BLaER1 treated with 17β-estradiol and CSF1 and Interleukin-3, amounts not matched to agents 10 nM and 100 nM (cell line): ENCODE data around the gene PADI3.
A peak's percentile ranks its signal among the peaks of the same experiment; 100 is the strongest.
"Not testable (repeated sequence)": the region's sequence is repeated elsewhere in the genome, so short reads cannot be mapped to it uniquely, and the experiment has no call there.

ENCODE experiments used
- H3K27ac ChIP-seq, 11 experiments: shearing (Covaris generic); formaldehyde crosslinking; 2 replicates each; pipeline ENCODE4 v1.8.1; 2022
- H3K27me3 ChIP-seq, 11 experiments: shearing (Covaris generic); formaldehyde crosslinking; 2 replicates each; pipeline ENCODE4 v1.8.1; 2022
- H3K36me3 ChIP-seq, 11 experiments: shearing (Covaris generic); formaldehyde crosslinking; 2 replicates each; pipeline ENCODE4 v1.8.1; 2022
- H3K4me1 ChIP-seq, 10 experiments: shearing (Covaris generic); formaldehyde crosslinking; 2 replicates each; pipeline ENCODE4 v1.8.1; 2022
- H3K4me2 ChIP-seq, 11 experiments: shearing (Covaris generic); formaldehyde crosslinking; 2 replicates each; pipeline ENCODE4 v1.8.1; 2022
- H3K4me3 ChIP-seq, 10 experiments: shearing (Covaris generic); formaldehyde crosslinking; 2 replicates each; pipeline ENCODE4 v1.8.1; 2022
- H3K9ac ChIP-seq, 11 experiments: shearing (Covaris generic); formaldehyde crosslinking; 2 replicates each; pipeline ENCODE4 v1.8.1; 2022
- H3K9me3 ChIP-seq, 11 experiments: shearing (Covaris generic); formaldehyde crosslinking; replicated peaks in 1 of 11; 2 replicates each; pipeline ENCODE4 v1.8.1; 2022
- H4K20me1 ChIP-seq, 11 experiments: shearing (Covaris generic); formaldehyde crosslinking; 2 replicates each; pipeline ENCODE4 v1.8.1; 2022
- Cebpa-rat ChIP-seq, 11 experiments: shearing (Covaris generic); IDR thresholded peaks; 2 replicates each; pipeline ENCODE4 v1.8.1; 2022

PADI3 gene

GRCh38 chr1:17232759-17233661 lies 15.9 kb upstream of the PADI3 start:
- no peaks in the 10 kb centered on the region for H3K36me3 ChIP-seq
- H3K9ac ChIP-seq = peak overlapping the region in 1 of 11 experiments; percentile 18; a peak in 1 of 22 replicates
- no peak overlapping the region for H3K27ac ChIP-seq
- H4K20me1 ChIP-seq = no peaks in the 10 kb centered on the region
- no peak for TF ChIP-seq Cebpa-rat (IDR thresholded peaks at IDR 0.05)
- no peaks in the 10 kb centered on the region for H3K9me3 ChIP-seq
- H3K4me1 ChIP-seq = peaks cover 0 to 33% (median 13%) of the 10 kb centered on the region in 10 experiments; a peak in 17 of 20 replicates
- H3K27me3 ChIP-seq = no peaks in the 10 kb centered on the region
- no peak overlapping the region for H3K4me3 ChIP-seq
- peak overlapping the region in 4 of 11 experiments; percentile 3 to 70 (median 50); a peak in 7 of 22 replicates for H3K4me2 ChIP-seq

- Histone ChIP-seq H3K27ac (no peak overlapping the region), H3K4me1 (peaks cover 5 to 37% (median 17%) of the 10 kb centered on the region in 10 experiments; a peak in 17 of 20 replicates), H3K36me3 (no peaks in the 10 kb centered on the region), H3K9me3 (no peaks in the 10 kb centered on the region), H3K27me3 (no peaks in the 10 kb centered on the region), H3K4me3 (no peak overlapping the region), H3K9ac (peak overlapping the region in 1 of 11 experiments; percentile 18; a peak in 2 of 22 replicates), H4K20me1 (no peaks in the 10 kb centered on the region; a peak in 1 of 22 replicates), H3K4me2 (peak overlapping the region in 4 of 11 experiments; percentile 3 to 70 (median 50); a peak in 8 of 22 replicates)
- no peak for TF ChIP-seq Cebpa-rat (IDR thresholded peaks at IDR 0.05)
Measured at GRCh38 chr1:17233675-17234320, 15.1 kb upstream of the PADI3 start.

- H4K20me1 ChIP-seq = no peaks in the 10 kb centered on the region; a peak in 1 of 22 replicates
- no peak overlapping the region for H3K9ac ChIP-seq
- H3K4me2 ChIP-seq = peak overlapping the region in 3 of 11 experiments; percentile 45 to 70 (median 55); a peak in 5 of 22 replicates
- peaks cover 6 to 40% (median 19%) of the 10 kb centered on the region in 10 experiments; a peak in 17 of 20 replicates for H3K4me1 ChIP-seq
- H3K27ac ChIP-seq = no peak overlapping the region
- TF ChIP-seq Cebpa-rat (IDR thresholded peaks at IDR 0.05) = no peak
- H3K27me3 ChIP-seq = no peaks in the 10 kb centered on the region
- no peaks in the 10 kb centered on the region for H3K36me3 ChIP-seq
- H3K4me3 ChIP-seq = no peak overlapping the region
- H3K9me3 ChIP-seq = no peaks in the 10 kb centered on the region
Measured at GRCh38 chr1:17234405-17234804, 14.5 kb upstream of the PADI3 start.

GRCh38 chr1:17235135-17235885 lies 13.6 kb upstream of the PADI3 start:
- no peak for TF ChIP-seq Cebpa-rat (IDR thresholded peaks at IDR 0.05)

GRCh38 chr1:17236779-17237560 lies 11.9 kb upstream of the PADI3 start:
- no peak overlapping the region for H3K4me2 ChIP-seq

More at GRCh38 chr1:17235135-17235885, 13.6 kb upstream of the PADI3 start:
- Histone ChIP-seq H3K4me3 (no peak overlapping the region), H3K27ac (peak overlapping the region in 1 of 11 experiments; percentile 21; a peak in 1 of 22 replicates), H3K4me1 (peaks cover 6 to 39% (median 19%) of the 10 kb centered on the region in 10 experiments; a peak in 17 of 20 replicates), H4K20me1 (peaks cover 0 to 3% (median 0%) of the 10 kb centered on the region in 11 experiments; a peak in 2 of 22 replicates), H3K27me3 (no peaks in the 10 kb centered on the region), H3K9ac (no peak overlapping the region), H3K9me3 (no peaks in the 10 kb centered on the region), H3K36me3 (no peaks in the 10 kb centered on the region), H3K4me2 (peak overlapping the region in 9 of 11 experiments; percentile 3 to 56 (median 24); a peak in 12 of 22 replicates)

GRCh38 chr1:17237561-17237903 lies 11.4 kb upstream of the PADI3 start:
- no peak overlapping the region for H3K4me3 ChIP-seq
- H3K27me3 ChIP-seq = no peaks in the 10 kb centered on the region
- TF ChIP-seq Cebpa-rat (IDR thresholded peaks at IDR 0.05) = no peak
- no peak overlapping the region for H3K27ac ChIP-seq
- no peak overlapping the region for H3K4me2 ChIP-seq
- H3K9me3 ChIP-seq = no peaks in the 10 kb centered on the region
- peaks cover 6 to 29% (median 18%) of the 10 kb centered on the region in 10 experiments; a peak in 18 of 20 replicates for H3K4me1 ChIP-seq
- peaks cover 0 to 10% (median 0%) of the 10 kb centered on the region in 11 experiments; a peak in 3 of 22 replicates for H4K20me1 ChIP-seq
- H3K9ac ChIP-seq = no peak overlapping the region
- H3K36me3 ChIP-seq = no peaks in the 10 kb centered on the region

More at GRCh38 chr1:17236779-17237560, 11.9 kb upstream of the PADI3 start:
- Histone ChIP-seq H3K27me3 (no peaks in the 10 kb centered on the region), H4K20me1 (peaks cover 0 to 10% (median 0%) of the 10 kb centered on the region in 11 experiments; a peak in 3 of 22 replicates), H3K36me3 (no peaks in the 10 kb centered on the region), H3K27ac (no peak overlapping the region), H3K4me3 (no peak overlapping the region), H3K9me3 (no peaks in the 10 kb centered on the region), H3K9ac (no peak overlapping the region), H3K4me1 (peaks cover 6 to 29% (median 18%) of the 10 kb centered on the region in 10 experiments; a peak in 18 of 20 replicates)
- TF ChIP-seq Cebpa-rat (IDR thresholded peaks at IDR 0.05) = no peak

- no peak overlapping the region for H3K27ac ChIP-seq
- H3K9me3 ChIP-seq = no peaks in the 10 kb centered on the region
- H3K4me2 ChIP-seq = no peak overlapping the region
- no peaks in the 10 kb centered on the region for H3K36me3 ChIP-seq
- no peaks in the 10 kb centered on the region for H3K27me3 ChIP-seq
- no peak for TF ChIP-seq Cebpa-rat (IDR thresholded peaks at IDR 0.05)
- peaks cover 0 to 10% (median 0%) of the 10 kb centered on the region in 11 experiments; a peak in 3 of 22 replicates for H4K20me1 ChIP-seq
- no peak overlapping the region for H3K9ac ChIP-seq
- H3K4me3 ChIP-seq = no peak overlapping the region
- peaks cover 3 to 23% (median 14%) of the 10 kb centered on the region in 10 experiments; a peak in 18 of 20 replicates for H3K4me1 ChIP-seq
Measured at GRCh38 chr1:17239420-17239819, 9.5 kb upstream of the PADI3 start.

- Histone ChIP-seq H3K4me1 (peaks cover 0 to 23% (median 7%) of the 10 kb centered on the region in 10 experiments; a peak in 9 of 20 replicates), H3K4me2 (peak overlapping the region in 3 of 11 experiments; percentile 13 to 26 (median 15); a peak in 2 of 22 replicates)
- H3K4me3 ChIP-seq, H4K20me1 ChIP-seq, H3K27me3 ChIP-seq, H3K9ac ChIP-seq, H3K9me3 ChIP-seq, H3K36me3 ChIP-seq, H3K27ac ChIP-seq: not testable (repeated sequence)
Measured at GRCh38 chr1:17241011-17241779, 7.7 kb upstream of the PADI3 start.

GRCh38 chr1:17241780-17242074 lies 7.2 kb upstream of the PADI3 start:
- H4K20me1 ChIP-seq, H3K27me3 ChIP-seq, H3K4me3 ChIP-seq, H3K9me3 ChIP-seq, H3K36me3 ChIP-seq, H3K9ac ChIP-seq, H3K4me2 ChIP-seq, H3K27ac ChIP-seq: not testable (repeated sequence)
- peaks cover 0 to 23% (median 7%) of the 10 kb centered on the region in 10 experiments; a peak in 9 of 20 replicates for H3K4me1 ChIP-seq
